SK-N-SH (cell line): ENCODE measurements around the gene FKBP2. TPM values are rescaled to one million over a fixed set of nuclear protein-coding genes. Genes with fewer than 3 reads are reported as not detected.

Source experiments
- CHD2 ChIP-seq: fragments of 150-350 bp; IDR thresholded peaks from 2 replicates; pipeline ENCODE4 v1.6.1; 2018; ENCODE audit warnings: low read length; ENCODE audit not compliant: partially characterized antibody
- EZH2phosphoT487 ChIP-seq: fragments of 200-600 bp; sonication (generic); IDR thresholded peaks from 2 replicates; pipeline ENCODE4 v1.6.1; 2017; ENCODE audit warnings: low read depth, mixed run types, mild to moderate bottlenecking, antibody characterized with exemption, moderate library complexity, borderline replicate concordance
- FOSL2 ChIP-seq: IDR thresholded peaks from 2 replicates; pipeline ENCODE4 v1.4.0; 2012; ENCODE audit warnings: low read depth, mild to moderate bottlenecking, moderate library complexity, borderline replicate concordance
- FOXJ3 ChIP-seq: sonication (generic); formaldehyde crosslinking; IDR thresholded peaks from 2 replicates; pipeline ENCODE4 v1.5.1; 2020; ENCODE audit warnings: mild to moderate bottlenecking, missing genetic modification reagents
- JUND ChIP-seq: IDR thresholded peaks from 2 replicates; pipeline ENCODE4 v1.4.0; 2012
- MXI1 ChIP-seq: IDR thresholded peaks from 2 replicates; pipeline ENCODE4 v1.6.1; 2012; ENCODE audit warnings: mild to moderate bottlenecking, low read depth, low read length, improper control_type of control experiment
- NFIC ChIP-seq: IDR thresholded peaks from 2 replicates; pipeline ENCODE4 v1.4.0; 2012; ENCODE audit warnings: borderline replicate concordance
- NRF1 ChIP-seq: IDR thresholded peaks from 2 replicates; pipeline ENCODE4 v1.6.1; 2012; ENCODE audit warnings: low read depth, mild to moderate bottlenecking, low read length
- RFX5 ChIP-seq: IDR thresholded peaks from 2 replicates; pipeline ENCODE4 v1.6.1; 2012; ENCODE audit warnings: mild to moderate bottlenecking, improper control_type of control experiment, low read length
- SIN3A ChIP-seq: IDR thresholded peaks from 2 replicates; pipeline ENCODE4 v1.6.1; 2012; ENCODE audit warnings: low read depth, mild to moderate bottlenecking, low read length, moderate library complexity, borderline replicate concordance
- TAF1 ChIP-seq: IDR thresholded peaks from 2 replicates; pipeline ENCODE4 v1.6.1; 2012; ENCODE audit warnings: low read depth, mild to moderate bottlenecking, low read length, moderate library complexity, borderline replicate concordance
- TCF12 ChIP-seq: IDR thresholded peaks from 2 replicates; pipeline ENCODE4 v1.4.0; 2012
- polyA plus RNA-seq, 3 experiments: library from polyadenylated mRNA; depleted of rRNA; stranded (reverse); fragments of >200 nt; gene quantifications; 2 replicates each; pipeline ENCODE4 v1.2.3, GENCODE V29; 2012
- TF ChIP-seq, protein P1 (sequence below): IDR thresholded peaks from 2 replicates; pipeline ENCODE4 v1.4.0; 2012; ENCODE audit warnings: low read depth, borderline replicate concordance
- TF ChIP-seq, protein P2 (sequence below): IDR thresholded peaks from 2 replicates; pipeline ENCODE4 v1.4.0; 2012; ENCODE audit warnings: low read depth
- TF ChIP-seq, protein P3 (sequence below): fragments of 150-350 bp; IDR thresholded peaks from 2 replicates; pipeline ENCODE4 v1.6.1; 2016; ENCODE audit warnings: mild to moderate bottlenecking, low read depth, low read length
- TF ChIP-seq, protein P4 (sequence below): IDR thresholded peaks from 2 replicates; pipeline ENCODE4 v1.4.0; 2012; ENCODE audit warnings: low read depth, borderline replicate concordance
- TF ChIP-seq, protein P5 (sequence below): fragments of 150-350 bp; IDR thresholded peaks from 2 replicates; pipeline ENCODE4 v1.6.1; 2017; ENCODE audit warnings: antibody characterized with exemption, low read length, low read depth, borderline replicate concordance
- TF ChIP-seq, protein P6 (sequence below): IDR thresholded peaks from 2 replicates; pipeline ENCODE4; 2012

Gene FKBP2
- polyA plus RNA-seq, 1 of the 3 experiments (the other 2 are of a cell fraction), result 127 TPM

DNA sequence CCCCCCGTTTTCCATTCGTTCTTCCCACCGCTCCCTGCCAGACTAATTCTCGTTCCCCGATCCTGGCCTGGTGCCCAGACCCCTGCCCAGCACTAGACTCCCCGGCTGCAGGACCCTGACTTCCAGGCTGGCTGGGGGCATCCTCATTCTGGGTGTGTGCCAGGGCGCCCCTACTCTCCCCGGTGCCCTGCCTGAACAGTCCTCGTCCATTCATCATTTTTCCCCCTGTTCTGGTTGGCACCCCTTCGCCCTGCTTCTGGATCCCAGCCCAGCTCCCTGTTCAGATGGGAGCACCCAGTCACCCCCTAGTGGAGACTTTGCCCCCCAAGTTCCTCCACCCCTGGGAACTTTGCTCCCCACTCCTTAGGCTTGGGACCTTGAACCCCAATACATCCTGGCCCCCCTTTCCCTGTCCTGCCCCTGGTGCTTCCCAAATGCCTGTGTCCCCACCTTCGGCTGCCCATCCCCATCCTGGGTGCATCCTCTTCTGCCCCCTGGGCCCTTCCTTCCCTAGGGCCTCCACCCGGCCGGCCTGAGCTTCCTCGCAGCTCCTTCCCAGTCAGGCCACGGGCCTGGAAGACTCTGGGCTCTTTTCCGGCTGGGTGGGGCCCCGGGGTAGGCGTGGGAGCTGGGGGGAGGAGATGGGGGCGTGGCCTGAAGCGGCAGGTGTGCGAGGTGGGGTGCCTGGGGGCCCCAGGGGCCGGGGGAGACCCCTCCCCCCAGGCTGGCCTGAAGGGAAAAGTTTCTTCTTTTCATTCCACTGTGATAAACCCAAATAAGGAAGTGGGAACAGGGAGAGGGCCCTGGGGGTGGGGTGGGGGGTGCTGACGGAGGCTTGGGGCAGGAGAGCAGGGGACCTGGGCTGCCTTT is 11.3 kb downstream of the FKBP2 start (continued):
- TF ChIP-seq, protein P1, sequence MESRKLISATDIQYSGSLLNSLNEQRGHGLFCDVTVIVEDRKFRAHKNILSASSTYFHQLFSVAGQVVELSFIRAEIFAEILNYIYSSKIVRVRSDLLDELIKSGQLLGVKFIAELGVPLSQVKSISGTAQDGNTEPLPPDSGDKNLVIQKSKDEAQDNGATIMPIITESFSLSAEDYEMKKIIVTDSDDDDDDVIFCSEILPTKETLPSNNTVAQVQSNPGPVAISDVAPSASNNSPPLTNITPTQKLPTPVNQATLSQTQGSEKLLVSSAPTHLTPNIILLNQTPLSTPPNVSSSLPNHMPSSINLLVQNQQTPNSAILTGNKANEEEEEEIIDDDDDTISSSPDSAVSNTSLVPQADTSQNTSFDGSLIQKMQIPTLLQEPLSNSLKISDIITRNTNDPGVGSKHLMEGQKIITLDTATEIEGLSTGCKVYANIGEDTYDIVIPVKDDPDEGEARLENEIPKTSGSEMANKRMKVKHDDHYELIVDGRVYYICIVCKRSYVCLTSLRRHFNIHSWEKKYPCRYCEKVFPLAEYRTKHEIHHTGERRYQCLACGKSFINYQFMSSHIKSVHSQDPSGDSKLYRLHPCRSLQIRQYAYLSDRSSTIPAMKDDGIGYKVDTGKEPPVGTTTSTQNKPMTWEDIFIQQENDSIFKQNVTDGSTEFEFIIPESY, result no peak
- TF ChIP-seq, protein P2, sequence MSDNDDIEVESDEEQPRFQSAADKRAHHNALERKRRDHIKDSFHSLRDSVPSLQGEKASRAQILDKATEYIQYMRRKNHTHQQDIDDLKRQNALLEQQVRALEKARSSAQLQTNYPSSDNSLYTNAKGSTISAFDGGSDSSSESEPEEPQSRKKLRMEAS, result peak; percentile 49; the same call in 1 of the 2 replicates
- TF ChIP-seq FOXJ3 (CRISPR knock-in tag), result no peak
- peak; percentile 41; the same call in 1 of the 2 replicates for TF ChIP-seq TAF1
- no peak for TF ChIP-seq CHD2
- TF ChIP-seq TCF12, result no peak
- TF ChIP-seq, protein P3, sequence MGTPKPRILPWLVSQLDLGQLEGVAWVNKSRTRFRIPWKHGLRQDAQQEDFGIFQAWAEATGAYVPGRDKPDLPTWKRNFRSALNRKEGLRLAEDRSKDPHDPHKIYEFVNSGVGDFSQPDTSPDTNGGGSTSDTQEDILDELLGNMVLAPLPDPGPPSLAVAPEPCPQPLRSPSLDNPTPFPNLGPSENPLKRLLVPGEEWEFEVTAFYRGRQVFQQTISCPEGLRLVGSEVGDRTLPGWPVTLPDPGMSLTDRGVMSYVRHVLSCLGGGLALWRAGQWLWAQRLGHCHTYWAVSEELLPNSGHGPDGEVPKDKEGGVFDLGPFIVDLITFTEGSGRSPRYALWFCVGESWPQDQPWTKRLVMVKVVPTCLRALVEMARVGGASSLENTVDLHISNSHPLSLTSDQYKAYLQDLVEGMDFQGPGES, result no peak
- TF ChIP-seq JUND, result no peak
- TF ChIP-seq, protein P4, sequence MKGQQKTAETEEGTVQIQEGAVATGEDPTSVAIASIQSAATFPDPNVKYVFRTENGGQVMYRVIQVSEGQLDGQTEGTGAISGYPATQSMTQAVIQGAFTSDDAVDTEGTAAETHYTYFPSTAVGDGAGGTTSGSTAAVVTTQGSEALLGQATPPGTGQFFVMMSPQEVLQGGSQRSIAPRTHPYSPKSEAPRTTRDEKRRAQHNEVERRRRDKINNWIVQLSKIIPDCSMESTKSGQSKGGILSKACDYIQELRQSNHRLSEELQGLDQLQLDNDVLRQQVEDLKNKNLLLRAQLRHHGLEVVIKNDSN, result no peak
- TF ChIP-seq EZH2phosphoT487, result no peak
- TF ChIP-seq, protein P5, sequence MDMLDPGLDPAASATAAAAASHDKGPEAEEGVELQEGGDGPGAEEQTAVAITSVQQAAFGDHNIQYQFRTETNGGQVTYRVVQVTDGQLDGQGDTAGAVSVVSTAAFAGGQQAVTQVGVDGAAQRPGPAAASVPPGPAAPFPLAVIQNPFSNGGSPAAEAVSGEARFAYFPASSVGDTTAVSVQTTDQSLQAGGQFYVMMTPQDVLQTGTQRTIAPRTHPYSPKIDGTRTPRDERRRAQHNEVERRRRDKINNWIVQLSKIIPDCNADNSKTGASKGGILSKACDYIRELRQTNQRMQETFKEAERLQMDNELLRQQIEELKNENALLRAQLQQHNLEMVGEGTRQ, result no peak
- TF ChIP-seq RFX5, result no peak
- TF ChIP-seq, protein P6, sequence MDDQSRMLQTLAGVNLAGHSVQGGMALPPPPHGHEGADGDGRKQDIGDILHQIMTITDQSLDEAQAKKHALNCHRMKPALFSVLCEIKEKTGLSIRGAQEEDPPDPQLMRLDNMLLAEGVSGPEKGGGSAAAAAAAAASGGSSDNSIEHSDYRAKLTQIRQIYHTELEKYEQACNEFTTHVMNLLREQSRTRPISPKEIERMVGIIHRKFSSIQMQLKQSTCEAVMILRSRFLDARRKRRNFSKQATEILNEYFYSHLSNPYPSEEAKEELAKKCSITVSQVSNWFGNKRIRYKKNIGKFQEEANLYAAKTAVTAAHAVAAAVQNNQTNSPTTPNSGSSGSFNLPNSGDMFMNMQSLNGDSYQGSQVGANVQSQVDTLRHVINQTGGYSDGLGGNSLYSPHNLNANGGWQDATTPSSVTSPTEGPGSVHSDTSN, result no peak
- no peak for TF ChIP-seq FOSL2
- no peak for TF ChIP-seq NRF1
- TF ChIP-seq NFIC, result peak; percentile 41
- no peak for TF ChIP-seq SIN3A
- TF ChIP-seq MXI1, result no peak
